Neural crest cell (in vitro differentiated cells): ENCODE measurements around the gene HBQ1. TPM values are rescaled to one million over a fixed set of nuclear protein-coding genes. Genes with fewer than 3 reads are reported as not detected.
A peak's percentile ranks its signal among the peaks of the same experiment; 100 is the strongest.

Experiments used
- DNase-seq: peaks from one replicate; pipeline ENCODE4 v3.0.0; 2021; ENCODE audit warnings: low read depth, mixed read lengths, low spot score
- H3K27ac Mint-ChIP-seq: one replicate; pipeline ENCODE4 v1.8.0; 2021; ENCODE audit warnings: mild to moderate bottlenecking, mixed read lengths; ENCODE audit not compliant: unreplicated experiment
- H3K27me3 Mint-ChIP-seq: 2 replicates; pipeline ENCODE4 v1.8.0; 2021; ENCODE audit warnings: low read depth, mild to moderate bottlenecking, mixed read lengths
- H3K36me3 Mint-ChIP-seq: 2 replicates; pipeline ENCODE4 v1.8.0; 2021; ENCODE audit warnings: low read depth, mild to moderate bottlenecking, mixed read lengths
- H3K4me1 Mint-ChIP-seq: 2 replicates; pipeline ENCODE4 v1.8.0; 2021; ENCODE audit warnings: mixed read lengths
- H3K4me3 Mint-ChIP-seq: one replicate; pipeline ENCODE4 v1.8.0; 2021; ENCODE audit warnings: mild to moderate bottlenecking, mixed read lengths
- H3K9me3 Mint-ChIP-seq: 2 replicates; pipeline ENCODE4 v1.8.0; 2021; ENCODE audit warnings: mixed read lengths
- total RNA-seq: library from RNA; stranded (reverse); gene quantifications from 2 replicates; pipeline ENCODE4 v1.2.1, GENCODE V29; 2021
- TF ChIP-seq, protein P1 (sequence below): fragments of 200-600 bp; sonication (generic); conservative IDR thresholded peaks from 2 replicates; pipeline ENCODE4 v1.5.0; 2021; ENCODE audit warnings: antibody characterized with exemption, mild to moderate bottlenecking

Gene HBQ1
- total RNA-seq, 1 donor from 2014 or later: 1.8 TPM

DNA sequence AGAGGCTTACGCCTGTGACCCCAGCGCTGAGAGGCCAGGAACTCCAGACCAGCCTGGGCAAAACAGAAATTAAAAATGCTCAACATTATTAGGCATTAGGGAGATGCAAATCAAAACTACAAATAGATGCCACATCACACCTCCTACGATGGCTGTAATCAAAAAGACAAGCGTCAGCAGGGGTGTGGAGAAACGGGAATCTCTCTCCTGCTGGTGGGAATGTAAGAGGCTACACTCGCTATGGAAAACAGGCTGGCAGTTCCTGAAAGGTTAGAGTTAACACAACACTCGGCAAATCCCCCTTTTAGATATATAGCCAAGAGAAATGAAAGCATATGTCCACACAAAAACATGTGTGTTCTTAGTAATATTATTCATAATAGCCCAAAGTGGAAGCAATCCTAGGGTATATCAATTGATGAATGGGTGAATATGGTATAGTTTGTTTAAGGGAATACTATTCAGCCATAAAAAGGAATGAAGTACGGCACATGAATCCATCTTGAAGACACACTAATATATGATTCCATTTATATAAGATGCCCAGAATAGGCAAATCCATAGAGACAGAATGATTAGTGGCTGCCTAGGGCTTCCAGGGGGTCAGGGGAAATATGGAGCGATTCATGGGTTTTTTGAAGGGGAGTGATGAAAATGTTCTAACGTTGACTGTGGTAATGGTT is 39.9 kb upstream of the HBQ1 start:
- Mint-ChIP-seq H3K4me1 (peaks cover 9% of the 10 kb centered on the region), H3K27ac (no peak overlapping the region), H3K36me3 (no peaks in the 10 kb centered on the region), H3K9me3 (no peaks in the 10 kb centered on the region), H3K27me3 (peaks cover 8% of the 10 kb centered on the region), H3K4me3 (peak overlapping the region; percentile 65)
- no peak for DNase-seq
- TF ChIP-seq, protein P1, sequence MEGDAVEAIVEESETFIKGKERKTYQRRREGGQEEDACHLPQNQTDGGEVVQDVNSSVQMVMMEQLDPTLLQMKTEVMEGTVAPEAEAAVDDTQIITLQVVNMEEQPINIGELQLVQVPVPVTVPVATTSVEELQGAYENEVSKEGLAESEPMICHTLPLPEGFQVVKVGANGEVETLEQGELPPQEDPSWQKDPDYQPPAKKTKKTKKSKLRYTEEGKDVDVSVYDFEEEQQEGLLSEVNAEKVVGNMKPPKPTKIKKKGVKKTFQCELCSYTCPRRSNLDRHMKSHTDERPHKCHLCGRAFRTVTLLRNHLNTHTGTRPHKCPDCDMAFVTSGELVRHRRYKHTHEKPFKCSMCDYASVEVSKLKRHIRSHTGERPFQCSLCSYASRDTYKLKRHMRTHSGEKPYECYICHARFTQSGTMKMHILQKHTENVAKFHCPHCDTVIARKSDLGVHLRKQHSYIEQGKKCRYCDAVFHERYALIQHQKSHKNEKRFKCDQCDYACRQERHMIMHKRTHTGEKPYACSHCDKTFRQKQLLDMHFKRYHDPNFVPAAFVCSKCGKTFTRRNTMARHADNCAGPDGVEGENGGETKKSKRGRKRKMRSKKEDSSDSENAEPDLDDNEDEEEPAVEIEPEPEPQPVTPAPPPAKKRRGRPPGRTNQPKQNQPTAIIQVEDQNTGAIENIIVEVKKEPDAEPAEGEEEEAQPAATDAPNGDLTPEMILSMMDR: no peak

DNA sequence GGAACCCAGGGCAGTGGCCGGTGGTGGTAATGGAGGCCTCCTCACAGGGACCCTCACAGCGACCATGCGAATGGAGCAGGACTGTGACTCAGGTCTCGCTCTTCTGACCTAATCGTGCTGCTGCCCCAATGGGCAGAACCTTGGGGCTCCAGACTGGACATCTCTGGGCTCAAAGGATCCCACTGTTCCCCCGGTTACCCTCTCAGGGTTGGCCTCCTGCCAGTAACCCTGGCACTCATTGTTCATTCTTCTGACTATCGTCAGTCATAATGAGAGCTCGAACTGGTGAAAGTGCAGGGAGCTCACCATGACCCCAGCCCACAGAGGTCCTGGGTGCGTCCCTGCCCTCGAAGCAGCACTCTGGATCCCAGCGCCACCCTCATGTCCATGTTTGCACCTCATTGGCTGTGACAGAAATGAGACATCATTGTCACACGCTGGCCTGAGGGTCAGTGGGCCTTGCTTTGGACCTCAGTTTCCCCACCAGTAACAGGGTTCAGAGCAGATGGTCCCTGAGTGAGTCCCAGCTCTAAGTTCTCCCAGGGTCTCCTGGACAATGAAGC is 37.8 kb upstream of the HBQ1 start:
- Mint-ChIP-seq H3K4me1 (peaks cover 5% of the 10 kb centered on the region), H3K36me3 (no peaks in the 10 kb centered on the region), H3K27me3 (peaks cover 8% of the 10 kb centered on the region), H3K9me3 (no peaks in the 10 kb centered on the region), H3K27ac (peak overlapping the region; percentile 35), H3K4me3 (peak overlapping the region; percentile 59)
- TF ChIP-seq, protein P1: no peak
- DNase-seq: no peak

DNA sequence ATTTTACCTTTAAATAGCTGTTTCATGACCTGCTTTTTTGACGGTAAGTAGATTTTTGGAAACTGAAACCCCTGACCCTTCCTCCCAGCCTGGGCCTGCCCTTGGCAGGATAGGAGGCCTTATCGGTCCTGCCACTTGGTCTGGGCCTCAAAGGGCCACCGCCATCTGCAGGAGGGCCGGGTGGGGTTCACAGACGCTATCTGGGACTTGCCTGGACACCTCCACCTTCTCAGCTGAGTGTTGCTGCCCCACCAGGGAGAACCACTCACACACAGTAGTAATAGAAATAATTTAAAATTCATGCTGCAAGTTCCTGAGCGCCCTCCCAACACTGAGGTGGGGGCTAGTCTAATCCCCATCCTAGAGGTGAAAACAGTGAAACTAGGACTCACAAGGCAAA is 37.2 kb upstream of the HBQ1 start:
- H3K36me3 Mint-ChIP-seq: no peaks in the 10 kb centered on the region
- TF ChIP-seq, protein P1: no peak
- DNase-seq: no peak
- no peak overlapping the region for H3K27ac Mint-ChIP-seq
- H3K27me3 Mint-ChIP-seq: peaks cover 8% of the 10 kb centered on the region
- H3K4me3 Mint-ChIP-seq: no peak overlapping the region
- peaks cover 5% of the 10 kb centered on the region for H3K4me1 Mint-ChIP-seq
- no peaks in the 10 kb centered on the region for H3K9me3 Mint-ChIP-seq

DNA sequence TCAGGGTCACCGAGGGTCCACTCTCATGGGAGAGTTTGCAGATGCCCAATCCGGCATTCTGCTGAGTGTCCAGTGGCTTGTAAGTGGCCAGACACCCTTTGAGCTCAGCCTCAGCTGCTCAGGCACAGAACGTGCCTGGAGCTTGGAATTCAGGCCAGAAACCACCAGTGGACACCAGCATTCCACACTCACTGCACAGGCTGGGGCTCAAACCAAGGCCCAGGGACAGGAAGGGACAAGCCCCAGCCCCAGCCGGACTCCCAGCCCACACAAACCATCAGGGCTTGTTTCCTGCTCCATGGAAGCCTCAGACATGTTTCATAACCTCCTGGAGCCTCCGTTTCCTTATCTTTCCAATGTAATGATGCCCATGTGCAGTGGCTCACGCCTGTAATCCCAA is 36.8 kb upstream of the HBQ1 start:
- Mint-ChIP-seq H3K9me3 (no peaks in the 10 kb centered on the region), H3K36me3 (no peaks in the 10 kb centered on the region), H3K27ac (no peak overlapping the region), H3K27me3 (peaks cover 12% of the 10 kb centered on the region), H3K4me1 (peaks cover 5% of the 10 kb centered on the region), H3K4me3 (no peak overlapping the region)
- TF ChIP-seq, protein P1: no peak
- DNase-seq: no peak

DNA sequence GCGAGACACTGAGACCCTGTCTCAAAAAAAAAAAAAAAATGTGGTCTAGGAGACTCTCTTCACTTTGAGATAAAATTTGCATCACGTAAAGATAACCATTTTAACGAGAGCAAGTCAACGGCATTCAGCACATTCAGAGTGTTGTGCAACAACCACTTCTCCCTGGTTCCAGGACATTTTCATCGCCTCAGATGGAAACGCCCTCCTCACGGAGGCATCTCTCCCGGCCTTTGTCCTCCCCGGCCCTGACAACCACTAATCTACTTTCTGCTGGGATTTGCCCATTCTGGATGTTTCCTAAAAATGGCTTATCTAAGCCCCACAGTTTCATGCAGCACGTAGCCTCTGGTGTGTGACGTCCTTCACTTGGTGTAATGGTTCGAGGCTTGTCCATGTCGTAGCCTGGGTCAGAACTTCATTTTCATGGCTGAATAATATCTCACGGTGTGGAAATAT is 35.4 kb upstream of the HBQ1 start:
- no peaks in the 10 kb centered on the region for H3K9me3 Mint-ChIP-seq
- no peak for DNase-seq
- H3K27me3 Mint-ChIP-seq: peaks cover 25% of the 10 kb centered on the region
- H3K4me1 Mint-ChIP-seq: no peaks in the 10 kb centered on the region
- H3K36me3 Mint-ChIP-seq: no peaks in the 10 kb centered on the region
- no peak overlapping the region for H3K27ac Mint-ChIP-seq
- no peak overlapping the region for H3K4me3 Mint-ChIP-seq
- TF ChIP-seq, protein P1: no peak
